HepG2 (cell line): Measurements from ENCODE around the gene PSMD1. TPM values are rescaled to one million over a fixed set of nuclear protein-coding genes. Genes with fewer than 3 reads are reported as not detected.
A peak's percentile ranks its signal among the peaks of the same experiment; 100 is the strongest.

ENCODE experiments used
- ADNP ChIP-seq: sonication (generic); formaldehyde crosslinking; IDR thresholded peaks from 2 replicates; pipeline ENCODE4 v1.4.0; 2020; ENCODE audit warnings: missing genetic modification reagents
- AHDC1 ChIP-seq: sonication (generic); formaldehyde crosslinking; IDR thresholded peaks from 2 replicates; pipeline ENCODE4 v1.5.1; 2020; ENCODE audit warnings: mild to moderate bottlenecking, missing genetic modification reagents, borderline replicate concordance
- ELF1 ChIP-seq: sonication (generic); formaldehyde crosslinking; IDR thresholded peaks from 2 replicates; pipeline ENCODE4 v1.4.0; 2020; ENCODE audit warnings: missing genetic modification reagents
- ETV5 ChIP-seq: IDR thresholded peaks from 2 replicates; pipeline ENCODE4 v1.6.1; 2018; ENCODE audit warnings: missing biosample characterization, missing genetic modification reagents, inconsistent platforms, borderline replicate concordance
- HHEX ChIP-seq: IDR thresholded peaks from 2 replicates; pipeline ENCODE4 v1.6.1; 2016; ENCODE audit warnings: control low read depth
- PATZ1 ChIP-seq: sonication (generic); formaldehyde crosslinking; IDR thresholded peaks from 2 replicates; pipeline ENCODE4 v1.4.0; 2020; ENCODE audit warnings: missing genetic modification reagents
- SIX1 ChIP-seq: sonication (generic); formaldehyde crosslinking; IDR thresholded peaks from 2 replicates; pipeline ENCODE4 v1.4.0; 2020; ENCODE audit warnings: missing genetic modification reagents, borderline replicate concordance
- ZMYM4 ChIP-seq: sonication (generic); formaldehyde crosslinking; IDR thresholded peaks from 2 replicates; pipeline ENCODE4 v1.8.1; 2023; ENCODE audit warnings: mild to moderate bottlenecking, missing genetic modification reagents
- ZNF362 ChIP-seq: sonication (generic); formaldehyde crosslinking; IDR thresholded peaks from 2 replicates; pipeline ENCODE4 v1.4.0; 2020; ENCODE audit warnings: missing genetic modification reagents, mild to moderate bottlenecking, borderline replicate concordance
- ZNF562 ChIP-seq: sonication (generic); formaldehyde crosslinking; IDR thresholded peaks from 2 replicates; pipeline ENCODE4 v1.8.0; 2022; ENCODE audit warnings: missing genetic modification reagents, borderline replicate concordance
- ZNF709 ChIP-seq: sonication (generic); formaldehyde crosslinking; IDR thresholded peaks from 2 replicates; pipeline ENCODE4 v1.5.0; 2020; ENCODE audit warnings: mild to moderate bottlenecking, missing genetic modification reagents
- ZNF720 ChIP-seq: sonication (generic); formaldehyde crosslinking; IDR thresholded peaks from 2 replicates; pipeline ENCODE4 v1.4.0; 2020; ENCODE audit warnings: missing genetic modification reagents
- ZNF83 ChIP-seq: sonication (generic); formaldehyde crosslinking; IDR thresholded peaks from 2 replicates; pipeline ENCODE4 v1.4.0; 2020; ENCODE audit warnings: missing genetic modification reagents, mild to moderate bottlenecking, borderline replicate concordance
- polyA plus RNA-seq, 8 experiments: library from polyadenylated mRNA; depleted of rRNA in 3 of 8; stranded (reverse) in 7 of 8; unstranded in 1 of 8; fragments of >200 nt; fragmentation: Illumina TruSeq in 4 of 8; extraction: Trizol in 4 of 8; gene quantifications; 2 replicates each; pipeline versions ENCODE4 v1.2.1 to v1.2.3, GENCODE V29; 2011 to 2016; ENCODE audit warnings: low read depth in 4 of 8, missing spikeins in 1 of 8, mixed read lengths in 1 of 8; ENCODE audit not compliant: insufficient read depth in 1 of 8
- total RNA-seq, 5 experiments: library from RNA; depleted of rRNA; stranded (reverse); fragments of >200 nt; fragmentation: Illumina TruSeq; extraction: Trizol; gene quantifications; 2 replicates each; pipeline ENCODE4 v1.2.3, GENCODE V29; 2016; ENCODE audit warnings: low read depth in 1 of 5
- TF ChIP-seq, protein P1 (sequence below): sonication (generic); formaldehyde crosslinking; IDR thresholded peaks from 2 replicates; pipeline ENCODE4 v1.5.0; 2020; ENCODE audit warnings: missing genetic modification reagents, mild to moderate bottlenecking, borderline replicate concordance
- TF ChIP-seq, protein P2 (sequence below): sonication (generic); formaldehyde crosslinking; IDR thresholded peaks from 2 replicates; pipeline ENCODE4 v1.5.1; 2020; ENCODE audit warnings: mild to moderate bottlenecking, moderate library complexity, missing genetic modification reagents

PSMD1 gene
- total and polyA plus RNA-seq, 2 of the 13 experiments (the other 11 are each of a cell fraction or from before 2014, with no cell fraction given), result 136 to 191 TPM

DNA sequence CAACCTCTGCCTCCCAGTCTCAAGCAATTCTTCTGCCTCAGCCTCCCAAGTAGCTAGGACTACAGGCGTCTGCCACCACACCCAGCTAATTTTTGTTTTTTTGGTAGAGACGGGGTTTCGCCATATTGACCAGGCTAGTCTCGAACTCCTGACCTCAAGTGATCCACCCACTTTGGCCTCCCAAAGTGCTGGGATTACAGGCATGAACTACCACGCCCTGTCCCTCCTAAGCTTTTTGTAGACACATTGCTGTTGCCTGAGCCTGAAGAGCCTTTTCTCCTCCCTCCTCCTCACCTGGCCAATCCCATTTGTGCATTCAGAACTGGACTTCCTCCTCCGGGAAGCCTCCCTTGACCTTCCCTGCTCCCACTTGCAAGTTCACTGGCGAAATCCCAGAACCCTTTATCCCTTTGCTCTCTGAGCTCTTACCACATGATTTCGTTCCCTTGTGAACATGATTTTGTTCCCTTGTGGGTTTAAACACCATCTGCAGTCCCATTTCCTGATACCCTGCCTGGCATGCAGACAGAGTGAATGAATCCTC is 16.8 kb upstream of the PSMD1 start (continued):
- TF ChIP-seq ZMYM4 (CRISPR knock-in tag) (peak; percentile 64; the same call in 1 of the 2 replicates), ZNF362 (CRISPR knock-in tag) (peak; percentile 68), AHDC1 (0 out of 2 replicates have a peak, but pooled peaks have one; percentile 34), ZNF720 (CRISPR knock-in tag) (no peak), PATZ1 (CRISPR knock-in tag) (peak; percentile 33; the same call in 1 of the 2 replicates), ELF1 (peak; percentile 41; the same call in 1 of the 2 replicates), ADNP (CRISPR knock-in tag) (0 out of 2 replicates have a peak, but pooled peaks have one; percentile 23), ZNF709 (0 out of 2 replicates have a peak, but pooled peaks have one; percentile 15), ZNF562 (CRISPR knock-in tag) (no peak), HHEX (CRISPR knock-in tag) (no peak), ZNF83 (no peak), ETV5 (CRISPR knock-in tag) (peak; percentile 24; the same call in 1 of the 2 replicates), SIX1 (CRISPR knock-in tag) (peak; percentile 37; the same call in 1 of the 2 replicates)
- TF ChIP-seq, protein P1, sequence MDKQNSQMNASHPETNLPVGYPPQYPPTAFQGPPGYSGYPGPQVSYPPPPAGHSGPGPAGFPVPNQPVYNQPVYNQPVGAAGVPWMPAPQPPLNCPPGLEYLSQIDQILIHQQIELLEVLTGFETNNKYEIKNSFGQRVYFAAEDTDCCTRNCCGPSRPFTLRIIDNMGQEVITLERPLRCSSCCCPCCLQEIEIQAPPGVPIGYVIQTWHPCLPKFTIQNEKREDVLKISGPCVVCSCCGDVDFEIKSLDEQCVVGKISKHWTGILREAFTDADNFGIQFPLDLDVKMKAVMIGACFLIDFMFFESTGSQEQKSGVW (CRISPR knock-in tag), result no peak
- TF ChIP-seq, protein P2, sequence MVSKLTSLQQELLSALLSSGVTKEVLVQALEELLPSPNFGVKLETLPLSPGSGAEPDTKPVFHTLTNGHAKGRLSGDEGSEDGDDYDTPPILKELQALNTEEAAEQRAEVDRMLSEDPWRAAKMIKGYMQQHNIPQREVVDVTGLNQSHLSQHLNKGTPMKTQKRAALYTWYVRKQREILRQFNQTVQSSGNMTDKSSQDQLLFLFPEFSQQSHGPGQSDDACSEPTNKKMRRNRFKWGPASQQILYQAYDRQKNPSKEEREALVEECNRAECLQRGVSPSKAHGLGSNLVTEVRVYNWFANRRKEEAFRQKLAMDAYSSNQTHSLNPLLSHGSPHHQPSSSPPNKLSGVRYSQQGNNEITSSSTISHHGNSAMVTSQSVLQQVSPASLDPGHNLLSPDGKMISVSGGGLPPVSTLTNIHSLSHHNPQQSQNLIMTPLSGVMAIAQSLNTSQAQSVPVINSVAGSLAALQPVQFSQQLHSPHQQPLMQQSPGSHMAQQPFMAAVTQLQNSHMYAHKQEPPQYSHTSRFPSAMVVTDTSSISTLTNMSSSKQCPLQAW (CRISPR knock-in tag), result peak; percentile 16; the same call in 1 of the 2 replicates
